IPS DF 6.9 (cell line): Measurements from ENCODE around the gene SLU7.

ENCODE experiments used
- DNase-seq: peaks from one replicate; pipeline ENCODE4 v3.0.0-alpha.2; 2013; ENCODE audit warnings: low read depth, low spot score
- H3K27ac ChIP-seq: one replicate; pipeline ENCODE4 v1.5.1; 2013; ENCODE audit warnings: low read length, control low read depth
- H3K27me3 ChIP-seq: 2 replicates; pipeline ENCODE4 v1.6.1; 2013; ENCODE audit warnings: mild to moderate bottlenecking, low read length; ENCODE audit not compliant: control insufficient read depth, insufficient read depth
- H3K36me3 ChIP-seq: 2 replicates; pipeline ENCODE4 v1.6.1; 2013; ENCODE audit warnings: low read length; ENCODE audit not compliant: control insufficient read depth, insufficient read depth
- H3K4me1 ChIP-seq: 2 replicates; pipeline ENCODE4 v1.6.1; 2013; ENCODE audit warnings: low read length; ENCODE audit not compliant: control insufficient read depth, insufficient read depth
- H3K4me3 ChIP-seq: 2 replicates; pipeline ENCODE4 v1.5.1; 2013; ENCODE audit warnings: mild to moderate bottlenecking, low read length
- H3K9me3 ChIP-seq: 2 replicates; pipeline ENCODE4 v1.6.1; 2013; ENCODE audit warnings: low read length, inconsistent platforms; ENCODE audit not compliant: control insufficient read depth, insufficient read depth
- WGBS: extraction: QIAGEN DNeasy Blood & Tissue Kit; methylation state at CpG from one replicate; pipeline ENCODE4 v1.1.7; 2013; ENCODE audit warnings: mixed read lengths, missing lambda C conversion rate; ENCODE audit not compliant: insufficient read length, insufficient coverage; 5-methylcytosine and 5-hydroxymethylcytosine counted together

Gene SLU7

GRCh38 chr5:160356550-160357347 lies 62.1 kb downstream of the SLU7 start:
- Histone ChIP-seq H3K27ac (no peak overlapping the region), H3K4me3 (no peak overlapping the region), H3K36me3 (no peaks in the 10 kb centered on the region), H3K27me3 (no peaks in the 10 kb centered on the region), H3K9me3 (no peaks in the 10 kb centered on the region), H3K4me1 (0 out of 2 replicates have a peak, but pooled peaks cover 1% of the 10 kb centered on the region)
- no peak for DNase-seq
- WGBS, result no CpG with 5 or more reads among the region's 7 CpGs

GRCh38 chr5:160354666-160355065 lies 64.2 kb downstream of the SLU7 start:
- no peaks in the 10 kb centered on the region for H3K27me3 ChIP-seq
- H3K27ac ChIP-seq, result no peak overlapping the region
- no peaks in the 10 kb centered on the region for H3K4me1 ChIP-seq
- no peak overlapping the region for H3K4me3 ChIP-seq
- H3K36me3 ChIP-seq, result no peaks in the 10 kb centered on the region
- DNase-seq, result no peak
- no CpG with 5 or more reads among the region's 14 CpGs for WGBS
- no peaks in the 10 kb centered on the region for H3K9me3 ChIP-seq

- Histone ChIP-seq H3K36me3 (no peaks in the 10 kb centered on the region), H3K27me3 (no peaks in the 10 kb centered on the region), H3K4me3 (no peak overlapping the region), H3K4me1 (no peaks in the 10 kb centered on the region), H3K27ac (no peak overlapping the region), H3K9me3 (no peaks in the 10 kb centered on the region)
- WGBS, result no CpG with 5 or more reads among the region's 8 CpGs
- DNase-seq, result no peak
These were observed 65.5 kb downstream of the SLU7 start for GRCh38 chr5:160353379-160353778.

GRCh38 chr5:160352308-160352707 lies 66.6 kb downstream of the SLU7 start:
- DNase-seq, result no peak
- Histone ChIP-seq H3K4me3 (no peak overlapping the region), H3K4me1 (no peaks in the 10 kb centered on the region), H3K36me3 (no peaks in the 10 kb centered on the region), H3K9me3 (no peaks in the 10 kb centered on the region), H3K27me3 (no peaks in the 10 kb centered on the region), H3K27ac (no peak overlapping the region)
- WGBS, result no CpG with 5 or more reads among the region's 4 CpGs
